ENCODE measurements around the gene UBP1.

Gene UBP1

DNA sequence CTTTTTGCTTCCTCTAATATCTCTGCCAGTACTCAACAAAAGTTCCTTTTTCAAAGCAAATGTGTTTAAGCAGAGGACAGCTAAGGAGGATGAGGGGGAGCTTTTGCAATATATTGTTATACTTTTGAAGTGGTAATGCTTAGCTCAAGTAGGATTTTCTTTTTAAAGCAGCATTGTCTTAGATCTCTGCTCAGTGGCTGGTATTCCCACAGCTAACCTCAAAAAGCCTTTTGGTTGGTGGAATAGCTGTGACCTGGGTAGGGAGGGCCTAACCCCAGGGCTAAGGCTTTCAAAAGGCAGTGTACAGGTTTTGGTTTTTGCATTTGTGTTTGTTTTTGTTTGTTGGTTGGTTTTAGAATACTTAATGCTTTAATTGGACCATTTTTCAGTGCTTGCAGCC, 76.1 kb downstream of the UBP1 start:
- Histone ChIP-seq H3K4me3 (ENCODE audit: low read length) (no peak overlapping the region), H3K4me1 (ENCODE audit: control insufficient read depth, low read length) (no peaks in the 10 kb centered on the region), H3K36me3 (ENCODE audit: control insufficient read depth, low read length) (no peaks in the 10 kb centered on the region), H3K9me3 (ENCODE audit: control insufficient read depth, insufficient read depth, low read length) (no peaks in the 10 kb centered on the region), H3K27ac (ENCODE audit: low read depth, low read length) (no peak overlapping the region), H3K79me2 (ENCODE audit: control insufficient read depth, low read length) (no peaks in the 10 kb centered on the region), H3K27me3 (ENCODE audit: control insufficient read depth, low read length) (peaks cover 14% of the 10 kb centered on the region; the same call in 1 of the 2 replicates), H3K9me2 (replicated peaks; ENCODE audit: control insufficient read depth, low read length) (no peaks in the 10 kb centered on the region), H3F3A (ENCODE audit: control insufficient read depth, insufficient read depth) (no peaks in the 10 kb centered on the region), H3K4me2 (ENCODE audit: low read length) (no peak overlapping the region), H4K20me1 (ENCODE audit: control insufficient read depth, insufficient read depth, low read depth, low read length) (no peaks in the 10 kb centered on the region)
- TF ChIP-seq EZH2phosphoT487 (IDR thresholded peaks at IDR 0.05; ENCODE audit: borderline replicate concordance, low read length), result no peak
- TF ChIP-seq, protein P1, sequence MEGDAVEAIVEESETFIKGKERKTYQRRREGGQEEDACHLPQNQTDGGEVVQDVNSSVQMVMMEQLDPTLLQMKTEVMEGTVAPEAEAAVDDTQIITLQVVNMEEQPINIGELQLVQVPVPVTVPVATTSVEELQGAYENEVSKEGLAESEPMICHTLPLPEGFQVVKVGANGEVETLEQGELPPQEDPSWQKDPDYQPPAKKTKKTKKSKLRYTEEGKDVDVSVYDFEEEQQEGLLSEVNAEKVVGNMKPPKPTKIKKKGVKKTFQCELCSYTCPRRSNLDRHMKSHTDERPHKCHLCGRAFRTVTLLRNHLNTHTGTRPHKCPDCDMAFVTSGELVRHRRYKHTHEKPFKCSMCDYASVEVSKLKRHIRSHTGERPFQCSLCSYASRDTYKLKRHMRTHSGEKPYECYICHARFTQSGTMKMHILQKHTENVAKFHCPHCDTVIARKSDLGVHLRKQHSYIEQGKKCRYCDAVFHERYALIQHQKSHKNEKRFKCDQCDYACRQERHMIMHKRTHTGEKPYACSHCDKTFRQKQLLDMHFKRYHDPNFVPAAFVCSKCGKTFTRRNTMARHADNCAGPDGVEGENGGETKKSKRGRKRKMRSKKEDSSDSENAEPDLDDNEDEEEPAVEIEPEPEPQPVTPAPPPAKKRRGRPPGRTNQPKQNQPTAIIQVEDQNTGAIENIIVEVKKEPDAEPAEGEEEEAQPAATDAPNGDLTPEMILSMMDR (IDR thresholded peaks at IDR 0.05; ENCODE audit: low read depth, low read length, poor library complexity, severe bottlenecking), result no peak

DNA sequence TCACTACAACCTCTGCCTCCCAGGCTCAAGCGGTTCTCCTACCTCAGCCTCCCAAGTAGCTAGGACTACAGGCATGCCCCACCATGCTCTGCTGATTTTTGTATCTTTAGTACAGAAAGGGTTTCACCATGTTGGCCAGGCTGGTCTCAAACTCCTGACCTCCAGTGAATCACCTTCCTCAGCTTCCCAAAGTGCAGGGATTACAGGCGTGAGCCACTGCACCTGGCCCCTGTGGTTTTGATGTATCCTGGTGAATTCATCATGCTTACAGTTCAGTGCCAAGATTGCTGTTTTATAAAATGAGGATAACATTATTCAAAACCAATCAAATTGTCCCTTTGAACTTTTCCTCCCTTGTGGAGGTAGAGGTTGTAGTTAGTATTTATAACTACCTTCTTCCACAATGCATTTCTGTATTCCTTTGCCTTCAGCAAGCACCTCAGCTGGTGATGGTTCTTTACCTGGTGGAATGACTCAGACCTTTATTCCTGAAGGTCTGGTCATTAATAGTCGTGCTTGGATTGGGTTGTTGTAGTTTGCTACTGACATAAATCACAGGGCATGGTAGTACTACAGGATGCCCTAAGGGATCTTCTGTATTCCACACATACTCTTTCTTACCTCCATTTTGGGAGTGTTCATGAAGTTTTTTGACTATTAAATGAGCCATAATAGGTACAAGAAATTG, 76.9 kb downstream of the UBP1 start:
- no peaks in the 10 kb centered on the region for H3K9me3 ChIP-seq (ENCODE audit: control insufficient read depth, insufficient read depth, low read length)
- H3K27ac ChIP-seq (ENCODE audit: low read depth, low read length), result no peak overlapping the region

DNA sequence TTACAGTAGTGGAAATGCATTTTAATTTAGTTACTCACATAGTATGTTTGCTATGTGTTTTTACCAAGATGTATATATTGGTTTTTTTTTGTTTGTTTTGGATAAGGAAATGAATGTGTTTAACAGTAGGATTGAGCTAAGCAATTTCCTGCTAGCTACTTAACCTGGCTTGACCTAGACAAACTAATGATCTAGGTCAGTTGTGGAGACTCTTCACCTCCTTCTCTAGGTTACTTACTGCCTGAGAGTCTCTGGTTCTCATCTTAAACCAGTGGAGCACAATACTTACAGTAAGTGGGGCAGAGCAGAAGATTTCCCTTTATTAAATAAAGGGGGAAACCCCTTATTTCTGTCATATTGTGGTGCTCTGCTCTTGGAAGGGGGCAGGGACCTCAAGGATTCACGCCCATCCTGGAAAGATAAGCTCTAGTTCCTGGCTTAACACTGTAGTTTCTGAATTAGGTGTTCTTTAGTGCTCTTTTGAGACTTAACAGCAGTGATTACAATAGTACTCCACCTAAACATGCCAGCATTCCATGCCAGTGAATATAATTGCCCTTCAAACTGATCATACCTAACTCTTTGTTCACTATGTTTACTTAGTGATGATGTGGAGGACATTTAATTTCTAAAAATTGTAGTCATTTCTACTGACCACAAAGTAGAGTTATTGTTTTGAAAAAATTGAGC, 79.9 kb downstream of the UBP1 start:
- no peaks in the 10 kb centered on the region for H3K9me3 ChIP-seq (ENCODE audit: control insufficient read depth, insufficient read depth, low read length)
- no peaks in the 10 kb centered on the region for H3K9me2 ChIP-seq (replicated peaks; ENCODE audit: control insufficient read depth, low read length)
- H3K36me3 ChIP-seq (ENCODE audit: control insufficient read depth, low read length), result no peaks in the 10 kb centered on the region
- H3K4me3 ChIP-seq (ENCODE audit: low read length), result no peak overlapping the region
- H3K4me2 ChIP-seq (ENCODE audit: low read length), result no peak overlapping the region
- H3K4me1 ChIP-seq (ENCODE audit: control insufficient read depth, low read length), result no peaks in the 10 kb centered on the region
- no peak for TF ChIP-seq EZH2phosphoT487 (IDR thresholded peaks at IDR 0.05; ENCODE audit: borderline replicate concordance, low read length)
- TF ChIP-seq, protein P1 (IDR thresholded peaks at IDR 0.05; ENCODE audit: low read depth, low read length, poor library complexity, severe bottlenecking), result no peak
- no peak overlapping the region for H3K27ac ChIP-seq (ENCODE audit: low read depth, low read length)
- H4K20me1 ChIP-seq (ENCODE audit: control insufficient read depth, insufficient read depth, low read depth, low read length), result no peaks in the 10 kb centered on the region
- peaks cover 10% of the 10 kb centered on the region; the same call in 1 of the 2 replicates for H3K27me3 ChIP-seq (ENCODE audit: control insufficient read depth, low read length)
- H3K79me2 ChIP-seq (ENCODE audit: control insufficient read depth, low read length), result no peaks in the 10 kb centered on the region
- no peaks in the 10 kb centered on the region for H3F3A ChIP-seq (ENCODE audit: control insufficient read depth, insufficient read depth)

More for the DNA sequence above, 76.9 kb downstream of the UBP1 start:
- Histone ChIP-seq H3F3A (ENCODE audit: control insufficient read depth, insufficient read depth) (no peaks in the 10 kb centered on the region), H3K27me3 (ENCODE audit: control insufficient read depth, low read length) (peaks cover 14% of the 10 kb centered on the region; the same call in 1 of the 2 replicates), H3K4me2 (ENCODE audit: low read length) (no peak overlapping the region), H3K36me3 (ENCODE audit: control insufficient read depth, low read length) (no peaks in the 10 kb centered on the region), H3K9me2 (replicated peaks; ENCODE audit: control insufficient read depth, low read length) (no peaks in the 10 kb centered on the region), H3K4me1 (ENCODE audit: control insufficient read depth, low read length) (no peaks in the 10 kb centered on the region), H3K4me3 (ENCODE audit: low read length) (no peak overlapping the region), H3K79me2 (ENCODE audit: control insufficient read depth, low read length) (no peaks in the 10 kb centered on the region), H4K20me1 (ENCODE audit: control insufficient read depth, insufficient read depth, low read depth, low read length) (no peaks in the 10 kb centered on the region)
- TF ChIP-seq, protein P1 (IDR thresholded peaks at IDR 0.05; ENCODE audit: low read depth, low read length, poor library complexity, severe bottlenecking), result no peak
- no peak for TF ChIP-seq EZH2phosphoT487 (IDR thresholded peaks at IDR 0.05; ENCODE audit: borderline replicate concordance, low read length)

Data from DOHH2 (cell line).